ENCODE results near the gene VEGFC.

GRCh38 chr4:176790398-176790797 lies 2.3 kb downstream of the VEGFC start:
- TF ChIP-seq CTCF (IDR thresholded peaks at IDR 0.05) (no peak), EZH2 (IDR thresholded peaks at IDR 0.05) (no peak), EZH2phosphoT487 (IDR thresholded peaks at IDR 0.05) (no peak)

All from neural progenitor cell (in vitro differentiated cells).